HG03159 (cell line): ENCODE results near the gene TBCK.

Experiments
- ATAC-seq: cut with Tn5 transposase; IDR thresholded peaks from one replicate; pipeline ENCODE4 v1.9.1; 2021; ENCODE audit warnings: mild to moderate bottlenecking, moderate library complexity; ENCODE audit not compliant: unreplicated experiment

The TBCK gene

GRCh38 chr4:106315968-106316772 lies at the start of gene TBCK, which contains the start of gene AIMP1:
TSS of gene TBCK (minus strand) at chr4:106316209. CDS start at chr4:106308960, 7,249 bp downstream.
TSS of gene AIMP1 (plus strand) at chr4:106316550. CDS start at chr4:106325010, 8,460 bp downstream.
- peak; percentile 90 for ATAC-seq

- ATAC-seq: no peak
Observed at GRCh38 chr4:106365613-106366012, 49.6 kb upstream of the TBCK start.

- no peak for ATAC-seq
Observed at GRCh38 chr4:106364282-106364681, 48.3 kb upstream of the TBCK start.

GRCh38 chr4:106362086-106362825 lies 46.2 kb upstream of the TBCK start:
- no peak for ATAC-seq

GRCh38 chr4:106358899-106359298 lies 42.9 kb upstream of the TBCK start:
- ATAC-seq: no peak

- no peak for ATAC-seq
Observed at GRCh38 chr4:106355193-106355592, 39.2 kb upstream of the TBCK start.

- ATAC-seq: no peak
Observed at GRCh38 chr4:106353786-106354185, 37.8 kb upstream of the TBCK start.

GRCh38 chr4:106351016-106351415 lies 35.0 kb upstream of the TBCK start:
- ATAC-seq: no peak

- no peak for ATAC-seq
Observed at GRCh38 chr4:106347167-106347566, 31.2 kb upstream of the TBCK start.

- no peak for ATAC-seq
Observed at GRCh38 chr4:106344647-106344970, 28.6 kb upstream of the TBCK start.

- ATAC-seq: no peak
Observed at GRCh38 chr4:106343865-106344646, 28.0 kb upstream of the TBCK start.

GRCh38 chr4:106340774-106341173 lies 24.8 kb upstream of the TBCK start:
- no peak for ATAC-seq

GRCh38 chr4:106339431-106339830 lies 23.4 kb upstream of the TBCK start:
- no peak for ATAC-seq

GRCh38 chr4:106338671-106339070 lies 22.7 kb upstream of the TBCK start:
- ATAC-seq: no peak

GRCh38 chr4:106337916-106338315 lies 21.9 kb upstream of the TBCK start:
- ATAC-seq: no peak

GRCh38 chr4:106336618-106337017 lies 20.6 kb upstream of the TBCK start:
- ATAC-seq: no peak

- ATAC-seq: no peak
Observed at GRCh38 chr4:106334741-106335470, 18.9 kb upstream of the TBCK start.

- no peak for ATAC-seq
Observed at GRCh38 chr4:106333186-106333585, 17.2 kb upstream of the TBCK start.

GRCh38 chr4:106329041-106329618 lies 13.1 kb upstream of the TBCK start:
- ATAC-seq: peak; percentile 92

GRCh38 chr4:106325800-106326199 lies 9.8 kb upstream of the TBCK start:
- ATAC-seq: no peak
